Thymus (tissue), 14 donors: Measurements from ENCODE around the gene WNT3. TPM values are rescaled to one million over a fixed set of nuclear protein-coding genes. Genes with fewer than 3 reads are reported as not detected.

Experiments
- DNase-seq, 9 donors: peaks; one replicate each; pipeline ENCODE4 v3.0.0-alpha.2; 2013; ENCODE audit warnings: low spot score in 9 of 9, low read depth in 6 of 9, missing footprints in 1 of 9
- H3K27ac ChIP-seq, 2 donors: one replicate each; pipeline ENCODE4 v1.5.1; 2013; ENCODE audit warnings: control low read depth in 1 of 2, low read depth in 1 of 2, low read length in 1 of 2, mild to moderate bottlenecking in 1 of 2, moderate library complexity in 1 of 2
- H3K27me3 ChIP-seq, 2 donors: one replicate each; pipeline ENCODE4 v1.5.1; 2013; ENCODE audit warnings: low read length in 1 of 2; ENCODE audit not compliant: control insufficient read depth in 2 of 2, insufficient read depth in 1 of 2
- H3K36me3 ChIP-seq, 2 donors: one replicate each; pipeline ENCODE4 v1.5.1; 2013; ENCODE audit warnings: low read length in 1 of 2, mild to moderate bottlenecking in 1 of 2, moderate library complexity in 1 of 2; ENCODE audit not compliant: control insufficient read depth in 2 of 2, insufficient read depth in 2 of 2
- H3K4me1 ChIP-seq, 2 donors: one replicate each; pipeline ENCODE4 v1.5.1; 2013; ENCODE audit warnings: low read length in 2 of 2; ENCODE audit not compliant: control insufficient read depth in 2 of 2, insufficient read depth in 2 of 2
- H3K4me3 ChIP-seq, 2 donors: one replicate each; pipeline ENCODE4 v1.5.1; 2013; ENCODE audit warnings: low read length in 2 of 2, control low read depth in 1 of 2, mild to moderate bottlenecking in 1 of 2
- H3K9me3 ChIP-seq, 2 donors: one replicate each; pipeline ENCODE4 v1.5.1; 2013; ENCODE audit warnings: low read length in 1 of 2, mild to moderate bottlenecking in 1 of 2; ENCODE audit not compliant: control insufficient read depth in 2 of 2, insufficient read depth in 1 of 2
- WGBS: extraction: QIAGEN DNeasy Blood & Tissue Kit; methylation state at CpG from one replicate; pipeline ENCODE4 v1.1.7; 2013; 5-methylcytosine and 5-hydroxymethylcytosine counted together
- long read RNA-seq, 10 donors: transcript quantifications; one replicate each; lab custom pipeline, GENCODE V29; 2026
- polyA plus RNA-seq: library from polyadenylated mRNA; stranded (reverse); fragments of 200-250 nt; gene quantifications from one replicate; pipeline ENCODE4 v1.2.3, GENCODE V29; 2013
- total RNA-seq: library from RNA; stranded (reverse); fragments of 120-200 nt; gene quantifications from one replicate; pipeline ENCODE4 v1.2.4, GENCODE V29; 2013
- donor health status: healthy.

Gene WNT3
- total RNA-seq (0.42 TPM), polyA plus RNA-seq (1.0 TPM)
- long read RNA-seq, donor 1: 0 reads
- long read RNA-seq, donor 2: 0 reads
- long read RNA-seq, donor 3: 0 reads
- long read RNA-seq, donor 4: 0 reads
- long read RNA-seq, donor 5: 0 reads
- long read RNA-seq, donor 6: 0 reads
- long read RNA-seq, donor 7: 0 reads
- long read RNA-seq, donor 8: 0 reads
- long read RNA-seq, donor 9: 0 reads
- long read RNA-seq, donor 10: 0 reads

GRCh38 chr17:46818316-46818928 is at the start of gene WNT3:
TSS of gene WNT3 (minus strand) at chr17:46818692. CDS start at chr17:46818597, 95 bp downstream.
- Histone ChIP-seq H3K9me3 (peaks cover 0 to 2% of the 10 kb centered on the region in 2 donors), H3K36me3 (no peaks in the 10 kb centered on the region), H3K27me3 (peaks cover 71 to 98% of the 10 kb centered on the region in 2 donors), H3K4me1 (peaks cover 9 to 15% of the 10 kb centered on the region in 2 donors), H3K4me3 (peak within 1 kb of the TSS in 1 of 2 donors; percentile 42), H3K27ac (no peak within 1 kb of the TSS)
- WGBS: 2% methylated on average over 47 of the region's 47 CpGs
- peak in 7 of 9 donors; percentile 11 to 70 (median 47) for DNase-seq

- H3K36me3 ChIP-seq: no peaks in the 10 kb centered on the region
These were observed 48.3 kb upstream of the WNT3 start for GRCh38 chr17:46866747-46867146.

GRCh38 chr17:46866325-46866724 is 47.8 kb upstream of the WNT3 start:
- Histone ChIP-seq H3K27ac (no peak overlapping the region), H3K36me3 (no peaks in the 10 kb centered on the region), H3K27me3 (peaks cover 0 to 15% of the 10 kb centered on the region in 2 donors), H3K9me3 (no peaks in the 10 kb centered on the region), H3K4me1 (peaks cover 0 to 3% of the 10 kb centered on the region in 2 donors), H3K4me3 (no peak overlapping the region)
- WGBS: 90% methylated on average over 8 of the region's 8 CpGs
- no peak for DNase-seq

More at GRCh38 chr17:46866747-46867146, 48.3 kb upstream of the WNT3 start:
- DNase-seq: no peak
- no peak overlapping the region for H3K27ac ChIP-seq
- no peaks in the 10 kb centered on the region for H3K9me3 ChIP-seq
- H3K4me1 ChIP-seq: peaks cover 0 to 3% of the 10 kb centered on the region in 2 donors
- H3K27me3 ChIP-seq: peaks cover 0 to 15% of the 10 kb centered on the region in 2 donors
- H3K4me3 ChIP-seq: no peak overlapping the region

- peak in 1 of 9 donors; percentile 30 for DNase-seq
- H3K36me3 ChIP-seq: no peaks in the 10 kb centered on the region
- no peaks in the 10 kb centered on the region for H3K9me3 ChIP-seq
- H3K4me1 ChIP-seq: peaks cover 0 to 3% of the 10 kb centered on the region in 2 donors
- no peak overlapping the region for H3K27ac ChIP-seq
- WGBS: 5% methylated on average over 8 of the region's 8 CpGs
- no peak overlapping the region for H3K4me3 ChIP-seq
- H3K27me3 ChIP-seq: peaks cover 0 to 15% of the 10 kb centered on the region in 2 donors
These were observed 46.6 kb upstream of the WNT3 start for GRCh38 chr17:46865100-46865499.

- no peak overlapping the region for H3K27ac ChIP-seq
- peaks cover 0 to 15% of the 10 kb centered on the region in 2 donors for H3K27me3 ChIP-seq
- no peak overlapping the region for H3K4me3 ChIP-seq
- 95% methylated on average over 8 of the region's 8 CpGs for WGBS
- H3K36me3 ChIP-seq: no peaks in the 10 kb centered on the region
- DNase-seq: no peak
- peaks cover 0 to 3% of the 10 kb centered on the region in 2 donors for H3K4me1 ChIP-seq
- no peaks in the 10 kb centered on the region for H3K9me3 ChIP-seq
These were observed 45.1 kb upstream of the WNT3 start for GRCh38 chr17:46863383-46864121.

GRCh38 chr17:46862949-46863348 is 44.5 kb upstream of the WNT3 start:
- Histone ChIP-seq H3K36me3 (no peaks in the 10 kb centered on the region), H3K27ac (no peak overlapping the region), H3K27me3 (peaks cover 0 to 15% of the 10 kb centered on the region in 2 donors), H3K4me3 (no peak overlapping the region), H3K9me3 (no peaks in the 10 kb centered on the region), H3K4me1 (peaks cover 0 to 3% of the 10 kb centered on the region in 2 donors)
- WGBS: 76% methylated on average over 13 of the region's 13 CpGs
- no peak for DNase-seq

GRCh38 chr17:46859996-46860395 is 41.5 kb upstream of the WNT3 start:
- no peaks in the 10 kb centered on the region for H3K36me3 ChIP-seq
- whole genome bisulfite sequencing: 93% methylated on average over 5 of the region's 5 CpGs
- no peaks in the 10 kb centered on the region for H3K4me1 ChIP-seq
- no peak for DNase-seq
- no peak overlapping the region for H3K4me3 ChIP-seq
- H3K9me3 ChIP-seq: no peaks in the 10 kb centered on the region
- no peak overlapping the region for H3K27ac ChIP-seq
- peaks cover 0 to 10% of the 10 kb centered on the region in 2 donors for H3K27me3 ChIP-seq

GRCh38 chr17:46857600-46857999 is 39.1 kb upstream of the WNT3 start:
- DNase-seq: no peak
- Histone ChIP-seq H3K27ac (no peak overlapping the region), H3K27me3 (peaks cover 14 to 30% of the 10 kb centered on the region in 2 donors), H3K4me1 (no peaks in the 10 kb centered on the region), H3K9me3 (no peaks in the 10 kb centered on the region), H3K36me3 (no peaks in the 10 kb centered on the region), H3K4me3 (no peak overlapping the region)
- WGBS: 97% methylated on average over 1 of the region's 1 CpG

- Histone ChIP-seq H3K9me3 (no peaks in the 10 kb centered on the region), H3K4me3 (no peak overlapping the region), H3K36me3 (no peaks in the 10 kb centered on the region), H3K27ac (no peak overlapping the region), H3K27me3 (peaks cover 38 to 56% of the 10 kb centered on the region in 2 donors), H3K4me1 (peaks cover 0 to 6% of the 10 kb centered on the region in 2 donors)
- WGBS: 95% methylated on average over 4 of the region's 4 CpGs
- no peak for DNase-seq
These were observed 36.5 kb upstream of the WNT3 start for GRCh38 chr17:46854948-46855347.
